H1 (cell line): ENCODE results near the gene H1-8. TPM values are rescaled to one million over a fixed set of nuclear protein-coding genes. Genes with fewer than 3 reads are reported as not detected.

Source experiments
- CTCF ChIA-PET: fragments of 300-600 bp; sonication (Branson Sonifier 250); formaldehyde crosslinking; loops from one replicate; lab custom pipeline; 2021; ENCODE audit not compliant: partially characterized antibody; lab: Charles Lee
- POLR2A ChIA-PET: fragments of 300-600 bp; sonication (Branson Sonifier 250); formaldehyde crosslinking; loops from one replicate; lab custom pipeline; 2021; ENCODE audit warnings: inconsistent platforms; ENCODE audit not compliant: partially characterized antibody; lab: Charles Lee
- DNase-seq, 2 experiments: peaks; one replicate each; pipeline versions ENCODE4 v3.0.0 to v3.0.0-alpha.2; 2010 to 2022; ENCODE audit warnings: low spot score in 2 of 2, low read depth in 1 of 2, mixed read lengths in 1 of 2
- FAIRE-seq: peaks from 2 replicates; lab custom pipeline; 2011; peaks lifted over from hg19 to GRCh38; lab: Jason Lieb, UNC
- H2AFZ ChIP-seq: 2 replicates; pipeline ENCODE4 v1.8.1; 2012; ENCODE audit warnings: low read length, inconsistent platforms
- H2AK5ac ChIP-seq: 2 replicates; pipeline ENCODE4 v1.6.1; 2013; ENCODE audit warnings: low read depth, low read length
- H2BK120ac ChIP-seq: replicated peaks from 2 replicates; pipeline ENCODE3; 2013; ENCODE audit warnings: low read depth, low read length, inconsistent platforms
- H2BK12ac ChIP-seq: 2 replicates; pipeline ENCODE4 v1.6.1; 2013; ENCODE audit warnings: low read depth, low read length
- H2BK15ac ChIP-seq: 2 replicates; pipeline ENCODE4 v1.6.1; 2013; ENCODE audit warnings: low read length
- H2BK20ac ChIP-seq: 2 replicates; pipeline ENCODE4 v1.6.1; 2013; ENCODE audit warnings: low read length
- H2BK5ac ChIP-seq: 2 replicates; pipeline ENCODE4 v1.6.1; 2013; ENCODE audit warnings: low read depth, low read length
- H3K14ac ChIP-seq: 2 replicates; pipeline ENCODE4 v1.6.1; 2013; ENCODE audit warnings: inconsistent platforms; ENCODE audit not compliant: insufficient read length
- H3K18ac ChIP-seq: 2 replicates; pipeline ENCODE4 v1.6.1; 2013; ENCODE audit warnings: low read length; ENCODE audit errors: extremely low read depth
- H3K23ac ChIP-seq: 2 replicates; pipeline ENCODE4 v1.6.1; 2013; ENCODE audit warnings: inconsistent platforms; ENCODE audit not compliant: insufficient read length
- H3K23me2 ChIP-seq: 2 replicates; pipeline ENCODE4 v1.6.1; 2013; ENCODE audit warnings: low read depth, low read length
- H3K27ac ChIP-seq: 2 replicates; pipeline ENCODE4 v1.6.1; 2011; ENCODE audit warnings: low read depth, low read length, inconsistent platforms
- H3K27me3 ChIP-seq, 4 experiments: replicated peaks in 1 of 4; 1 replicate in 1 of 4; 2 replicates in 3 of 4; pipeline versions ENCODE4 v1.6.1 to v1.8.1; 2011 to 2013; ENCODE audit warnings: low read length in 3 of 4, mild to moderate bottlenecking in 3 of 4, inconsistent platforms in 2 of 4, mixed read lengths in 2 of 4, moderate library complexity in 1 of 4; ENCODE audit not compliant: control insufficient read depth in 3 of 4, insufficient read depth in 3 of 4; ENCODE audit errors: extremely low read depth in 1 of 4
- H3K36me3 ChIP-seq, 4 experiments: 2 replicates each; pipeline versions ENCODE4 v1.6.1 to v1.8.1; 2011 to 2013; ENCODE audit warnings: mild to moderate bottlenecking in 4 of 4, low read length in 3 of 4, moderate library complexity in 2 of 4, control low read depth in 1 of 4, inconsistent platforms in 1 of 4; ENCODE audit not compliant: insufficient read depth in 4 of 4, control insufficient read depth in 2 of 4
- H3K4ac ChIP-seq: replicated peaks from 2 replicates; pipeline ENCODE3; 2013; ENCODE audit warnings: low read length, low read depth, mixed read lengths, inconsistent platforms; ENCODE audit not compliant: insufficient read length
- H3K4me1 ChIP-seq, 4 experiments: replicated peaks in 1 of 4; 1 replicate in 1 of 4; 2 replicates in 3 of 4; pipeline versions ENCODE4 v1.6.1 to v1.8.1; 2011 to 2013; ENCODE audit warnings: low read length in 3 of 4, inconsistent platforms in 2 of 4, mixed read lengths in 1 of 4; ENCODE audit not compliant: insufficient read depth in 4 of 4, control insufficient read depth in 3 of 4
- H3K4me2 ChIP-seq, 2 experiments: 2 replicates each; pipeline versions ENCODE4 v1.6.1 to v1.8.1; 2011 to 2013; ENCODE audit warnings: low read depth in 2 of 2, low read length in 2 of 2, control low read depth in 1 of 2, inconsistent platforms in 1 of 2, mild to moderate bottlenecking in 1 of 2; ENCODE audit not compliant: insufficient read depth in 1 of 2
- H3K4me3 ChIP-seq, 4 experiments: fragments of 200-600, 300-600 bp in 1 of 4; sonication (generic), shearing (Covaris generic), sonication (Bioruptor Twin) in 1 of 4; 2 replicates each; pipeline versions ENCODE4 v1.5.1 to v1.8.1; 2011 to 2016; ENCODE audit warnings: low read length in 4 of 4, low read depth in 3 of 4, control low read depth in 2 of 4, inconsistent platforms in 2 of 4, mild to moderate bottlenecking in 2 of 4, mixed read lengths in 1 of 4, moderate library complexity in 1 of 4; ENCODE audit not compliant: insufficient read depth in 2 of 4; ENCODE audit errors: extremely low read depth in 1 of 4
- H3K56ac ChIP-seq: replicated peaks from 2 replicates; pipeline ENCODE3; 2013; ENCODE audit warnings: low read depth, mild to moderate bottlenecking, mixed read lengths, low read length, inconsistent platforms; ENCODE audit not compliant: insufficient read length
- H3K79me1 ChIP-seq: 2 replicates; pipeline ENCODE4 v1.6.1; 2013; ENCODE audit warnings: low read depth, low read length, control low read depth
- H3K79me2 ChIP-seq, 2 experiments: 2 replicates each; pipeline versions ENCODE4 v1.6.1 to v1.8.1; 2012 to 2013; ENCODE audit warnings: low read length in 2 of 2, mild to moderate bottlenecking in 2 of 2, inconsistent platforms in 1 of 2; ENCODE audit not compliant: insufficient read depth in 2 of 2, control insufficient read depth in 1 of 2
- H3K9ac ChIP-seq, 4 experiments: replicated peaks in 1 of 4; 1 replicate in 1 of 4; 2 replicates in 3 of 4; pipeline versions ENCODE4 v1.6.1 to v1.8.1; 2011 to 2013; ENCODE audit warnings: low read depth in 3 of 4, low read length in 3 of 4, control low read depth in 2 of 4, mild to moderate bottlenecking in 2 of 4, moderate library complexity in 2 of 4, inconsistent platforms in 1 of 4; ENCODE audit errors: extremely low read depth in 1 of 4
- H3K9me3 ChIP-seq, 2 experiments: 2 replicates each; pipeline versions ENCODE4 v1.6.1 to v1.8.1; 2012 to 2013; ENCODE audit warnings: mild to moderate bottlenecking in 2 of 2, moderate library complexity in 2 of 2, control low read depth in 1 of 2, inconsistent platforms in 1 of 2, low read depth in 1 of 2, low read length in 1 of 2, mixed read lengths in 1 of 2; ENCODE audit not compliant: insufficient read depth in 2 of 2
- H4K20me1 ChIP-seq, 2 experiments: replicated peaks in 1 of 2; 2 replicates each; pipeline versions ENCODE3 to v1.8.1; 2011 to 2013; ENCODE audit warnings: inconsistent platforms in 2 of 2, low read length in 2 of 2, mild to moderate bottlenecking in 1 of 2; ENCODE audit not compliant: insufficient read depth in 2 of 2, control insufficient read depth in 1 of 2
- H4K5ac ChIP-seq: 2 replicates; pipeline ENCODE4 v1.6.1; 2013; ENCODE audit warnings: low read length, low read depth, mixed read lengths, inconsistent platforms; ENCODE audit not compliant: insufficient read length
- H4K8ac ChIP-seq: 2 replicates; pipeline ENCODE4 v1.8.0; 2013; ENCODE audit warnings: mild to moderate bottlenecking, moderate library complexity, low read length, inconsistent platforms; ENCODE audit not compliant: insufficient read depth; ENCODE audit errors: extremely low read depth
- H4K91ac ChIP-seq: replicated peaks from 2 replicates; pipeline ENCODE3; 2013; ENCODE audit warnings: low read length, mixed read lengths, inconsistent platforms; ENCODE audit not compliant: insufficient read length
- CHD2 ChIP-seq: IDR thresholded peaks from 2 replicates; pipeline ENCODE4 v1.6.1; 2012; ENCODE audit warnings: low read length, improper control_type of control experiment
- CREB1 ChIP-seq: IDR thresholded peaks from 2 replicates; pipeline ENCODE4 v1.6.1; 2012; ENCODE audit warnings: inconsistent platforms
- KDM1A ChIP-seq: fragments of 200-600, 300-600 bp; sonication (generic); IDR thresholded peaks from 2 replicates; pipeline ENCODE4 v1.7.1; 2016; ENCODE audit warnings: mild to moderate bottlenecking, low read length, borderline replicate concordance
- MAFK ChIP-seq: IDR thresholded peaks from 2 replicates; pipeline ENCODE4 v1.6.1; 2012; ENCODE audit warnings: low read depth, mild to moderate bottlenecking, improper control_type of control experiment, low read length
- RFX5 ChIP-seq: IDR thresholded peaks from 2 replicates; pipeline ENCODE4 v1.6.1; 2011; ENCODE audit warnings: low read depth, low read length, improper control_type of control experiment, borderline replicate concordance
- SP2 ChIP-seq: IDR thresholded peaks from 2 replicates; pipeline ENCODE4 v1.6.1; 2012; ENCODE audit warnings: mild to moderate bottlenecking, low read length, inconsistent platforms
- SRF ChIP-seq: IDR thresholded peaks from 2 replicates; pipeline ENCODE4 v1.6.1; 2011; ENCODE audit warnings: mild to moderate bottlenecking, low read depth, low read length, moderate library complexity
- USF2 ChIP-seq: IDR thresholded peaks from 2 replicates; pipeline ENCODE4 v1.6.1; 2011; ENCODE audit warnings: low read length, improper control_type of control experiment
- WGBS, 2 experiments: shearing (Covaris generic) in 1 of 2; methylation state at CpG; one replicate each; pipeline versions ENCODE4 v1.1.6 to v1.1.7; 2013 to 2015; ENCODE audit warnings: low lambda C conversion rate in 2 of 2, mixed read lengths in 2 of 2, inconsistent platforms in 1 of 2, low coverage in 1 of 2, missing lambda C conversion rate in 1 of 2; ENCODE audit not compliant: insufficient replicate concordance in 2 of 2, insufficient coverage in 1 of 2, insufficient read length in 1 of 2; ENCODE audit errors: extremely low coverage in 1 of 2, missing lambda C conversion rate in 1 of 2; 5-methylcytosine and 5-hydroxymethylcytosine counted together
- polyA plus RNA-seq, 7 experiments: library from polyadenylated mRNA; depleted of rRNA in 3 of 7; stranded (reverse) in 5 of 7; unstranded in 2 of 7; fragments of >200 nt in 5 of 7; fragments of 200-250 nt in 2 of 7; gene quantifications; 1 replicate in 5 of 7; 2 replicates in 1 of 7; 4 replicates in 1 of 7; pipeline versions ENCODE4 v1.2.1 to v1.2.3, GENCODE V29; 2011 to 2013; ENCODE audit warnings: missing spikeins in 2 of 7, mixed read lengths in 2 of 7
- total RNA-seq: library from RNA; stranded (reverse); fragmentation: NEBNext Ultra II Directional; extraction: Animal tissue kit (Norgen Biotek cat#: 25700); gene quantifications from 2 replicates; pipeline ENCODE4 v1.2.1, GENCODE V29; 2021

Gene H1-8
- total and polyA plus RNA-seq, 2 of the 8 experiments (the other 6 are each of a cell fraction or from before 2014, with no cell fraction given) = not detected

GRCh38 chr3:129581623-129582022 lies 38.6 kb downstream of the H1-8 start:
- Histone ChIP-seq H2BK12ac (no peak overlapping the region), H3K4me2 (no peak overlapping the region), H4K8ac (no peak overlapping the region; the same call in 1 of the 2 replicates), H3K27me3 (no peaks in the 10 kb centered on the region), H2BK5ac (no peak overlapping the region), H2BK20ac (no peak overlapping the region), H3K14ac (no peak overlapping the region), H3K56ac (no peak overlapping the region), H3K9me3 (no peaks in the 10 kb centered on the region), H3K23me2 (no peaks in the 10 kb centered on the region), H3K27ac (no peak overlapping the region), H2BK120ac (no peak overlapping the region), H3K79me1 (0 out of 2 replicates have a peak, but pooled peaks cover 2% of the 10 kb centered on the region), H4K5ac (no peak overlapping the region), H2BK15ac (no peak overlapping the region), H2AK5ac (no peak overlapping the region), H3K79me2 (no peaks in the 10 kb centered on the region), H3K4me1 (no peaks in the 10 kb centered on the region; a peak in 1 of 7 replicates), H4K91ac (no peak overlapping the region), H3K9ac (no peak overlapping the region), H3K4ac (no peak overlapping the region), H3K4me3 (no peak overlapping the region), H4K20me1 (peaks cover 0 to 2% of the 10 kb centered on the region in 2 experiments), H3K36me3 (no peaks in the 10 kb centered on the region), H3K18ac (no peak overlapping the region), H2AFZ (no peak overlapping the region), H3K23ac (no peak overlapping the region)
- FAIRE-seq (no peak), DNase-seq (no peak)
- ChIA-PET POLR2A (interaction anchor here (0.8 to 1.8 kb wide), 5 partner anchors 9 to 15 kb away, joined by 3 to 6 read pairs (median 5); no protein-coding TSS in a partner anchor), CTCF (interaction anchor here (1.0 to 1.8 kb wide), 6 partner anchors 10 to 91 kb away, joined by 3 to 7 read pairs (median 4); no protein-coding TSS in a partner anchor)
- 85% methylated on average over 8 of the region's 8 CpGs; no CpG with 5 or more reads in 1 of the 2 experiments for WGBS, 2 experiments
- TF ChIP-seq RFX5 = no peak
- no peak for TF ChIP-seq CHD2
- no peak for TF ChIP-seq KDM1A
- TF ChIP-seq USF2 = no peak
- TF ChIP-seq SRF = no peak
- no peak for TF ChIP-seq MAFK
- TF ChIP-seq SP2 = no peak
- no peak for TF ChIP-seq CREB1
